Measurements from ENCODE around the gene PLB1. TPM values are rescaled to one million over a fixed set of nuclear protein-coding genes. Genes with fewer than 3 reads are reported as not detected.

Gene PLB1
- total RNA-seq, 1 donor from 2014 or later: 3.2 TPM

GRCh38 chr2:28484835-28485234 is 11.0 kb upstream of the PLB1 start:
- H3K27ac Mint-ChIP-seq (ENCODE audit: unreplicated experiment): no peak overlapping the region
- H3K36me3 Mint-ChIP-seq (ENCODE audit: low read depth, unreplicated experiment): no peaks in the 10 kb centered on the region
- H3K4me3 Mint-ChIP-seq (ENCODE audit: unreplicated experiment): no peak overlapping the region
- H3K4me1 Mint-ChIP-seq (ENCODE audit: unreplicated experiment): no peaks in the 10 kb centered on the region
- no peaks in the 10 kb centered on the region for H3K9me3 Mint-ChIP-seq (ENCODE audit: unreplicated experiment)
- no peak for DNase-seq (ENCODE audit: low spot score)
- peaks cover 7% of the 10 kb centered on the region for H3K27me3 Mint-ChIP-seq (ENCODE audit: unreplicated experiment)
- TF ChIP-seq, protein P1, sequence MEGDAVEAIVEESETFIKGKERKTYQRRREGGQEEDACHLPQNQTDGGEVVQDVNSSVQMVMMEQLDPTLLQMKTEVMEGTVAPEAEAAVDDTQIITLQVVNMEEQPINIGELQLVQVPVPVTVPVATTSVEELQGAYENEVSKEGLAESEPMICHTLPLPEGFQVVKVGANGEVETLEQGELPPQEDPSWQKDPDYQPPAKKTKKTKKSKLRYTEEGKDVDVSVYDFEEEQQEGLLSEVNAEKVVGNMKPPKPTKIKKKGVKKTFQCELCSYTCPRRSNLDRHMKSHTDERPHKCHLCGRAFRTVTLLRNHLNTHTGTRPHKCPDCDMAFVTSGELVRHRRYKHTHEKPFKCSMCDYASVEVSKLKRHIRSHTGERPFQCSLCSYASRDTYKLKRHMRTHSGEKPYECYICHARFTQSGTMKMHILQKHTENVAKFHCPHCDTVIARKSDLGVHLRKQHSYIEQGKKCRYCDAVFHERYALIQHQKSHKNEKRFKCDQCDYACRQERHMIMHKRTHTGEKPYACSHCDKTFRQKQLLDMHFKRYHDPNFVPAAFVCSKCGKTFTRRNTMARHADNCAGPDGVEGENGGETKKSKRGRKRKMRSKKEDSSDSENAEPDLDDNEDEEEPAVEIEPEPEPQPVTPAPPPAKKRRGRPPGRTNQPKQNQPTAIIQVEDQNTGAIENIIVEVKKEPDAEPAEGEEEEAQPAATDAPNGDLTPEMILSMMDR (IDR thresholded peaks at IDR 0.05; ENCODE audit: unreplicated experiment): no peak

GRCh38 chr2:28486526-28486925 is 9.3 kb upstream of the PLB1 start:
- TF ChIP-seq, protein P1 (IDR thresholded peaks at IDR 0.05; ENCODE audit: unreplicated experiment): no peak
- no peaks in the 10 kb centered on the region for H3K9me3 Mint-ChIP-seq (ENCODE audit: unreplicated experiment)
- no peak overlapping the region for H3K27ac Mint-ChIP-seq (ENCODE audit: unreplicated experiment)
- peaks cover 4% of the 10 kb centered on the region for H3K4me1 Mint-ChIP-seq (ENCODE audit: unreplicated experiment)
- no peak overlapping the region for H3K4me3 Mint-ChIP-seq (ENCODE audit: unreplicated experiment)
- H3K27me3 Mint-ChIP-seq (ENCODE audit: unreplicated experiment): peaks cover 4% of the 10 kb centered on the region
- H3K36me3 Mint-ChIP-seq (ENCODE audit: low read depth, unreplicated experiment): no peaks in the 10 kb centered on the region
- no peak for DNase-seq (ENCODE audit: low spot score)

DNA sequence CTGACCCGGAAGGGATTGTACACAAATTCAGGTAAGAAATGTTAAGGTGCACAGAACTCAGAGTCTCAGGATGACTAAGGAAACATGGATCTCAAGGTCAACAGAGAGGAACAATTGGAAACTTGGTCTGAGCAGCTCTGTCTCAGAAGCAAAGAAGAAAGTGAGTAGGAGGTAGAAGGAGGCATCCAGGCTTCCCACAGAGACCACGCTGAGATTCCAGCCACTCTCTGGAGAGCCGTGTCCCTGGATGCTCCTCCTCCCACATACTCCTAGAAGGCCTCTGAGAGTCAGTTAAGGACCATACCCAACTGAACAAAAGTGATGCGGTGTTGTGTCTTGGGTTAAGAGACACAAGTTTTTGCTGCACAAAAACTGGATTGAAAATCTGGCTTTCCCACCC is 8.6 kb upstream of the PLB1 start:
- DNase-seq (ENCODE audit: low spot score): no peak
- Mint-ChIP-seq H3K4me3 (ENCODE audit: unreplicated experiment) (no peak overlapping the region), H3K27me3 (ENCODE audit: unreplicated experiment) (peaks cover 4% of the 10 kb centered on the region), H3K36me3 (ENCODE audit: low read depth, unreplicated experiment) (no peaks in the 10 kb centered on the region), H3K9me3 (ENCODE audit: unreplicated experiment) (no peaks in the 10 kb centered on the region), H3K4me1 (ENCODE audit: unreplicated experiment) (peaks cover 4% of the 10 kb centered on the region), H3K27ac (ENCODE audit: unreplicated experiment) (no peak overlapping the region)
- TF ChIP-seq, protein P1 (IDR thresholded peaks at IDR 0.05; ENCODE audit: unreplicated experiment): no peak

- Mint-ChIP-seq H3K27ac (ENCODE audit: unreplicated experiment) (no peak overlapping the region), H3K36me3 (ENCODE audit: low read depth, unreplicated experiment) (no peaks in the 10 kb centered on the region), H3K27me3 (ENCODE audit: unreplicated experiment) (peaks cover 4% of the 10 kb centered on the region), H3K4me1 (ENCODE audit: unreplicated experiment) (peaks cover 4% of the 10 kb centered on the region), H3K4me3 (ENCODE audit: unreplicated experiment) (no peak overlapping the region), H3K9me3 (ENCODE audit: unreplicated experiment) (no peaks in the 10 kb centered on the region)
- DNase-seq (ENCODE audit: low spot score): no peak
- TF ChIP-seq, protein P1 (IDR thresholded peaks at IDR 0.05; ENCODE audit: unreplicated experiment): no peak
Observed at GRCh38 chr2:28488083-28488830, 7.6 kb upstream of the PLB1 start.

DNA sequence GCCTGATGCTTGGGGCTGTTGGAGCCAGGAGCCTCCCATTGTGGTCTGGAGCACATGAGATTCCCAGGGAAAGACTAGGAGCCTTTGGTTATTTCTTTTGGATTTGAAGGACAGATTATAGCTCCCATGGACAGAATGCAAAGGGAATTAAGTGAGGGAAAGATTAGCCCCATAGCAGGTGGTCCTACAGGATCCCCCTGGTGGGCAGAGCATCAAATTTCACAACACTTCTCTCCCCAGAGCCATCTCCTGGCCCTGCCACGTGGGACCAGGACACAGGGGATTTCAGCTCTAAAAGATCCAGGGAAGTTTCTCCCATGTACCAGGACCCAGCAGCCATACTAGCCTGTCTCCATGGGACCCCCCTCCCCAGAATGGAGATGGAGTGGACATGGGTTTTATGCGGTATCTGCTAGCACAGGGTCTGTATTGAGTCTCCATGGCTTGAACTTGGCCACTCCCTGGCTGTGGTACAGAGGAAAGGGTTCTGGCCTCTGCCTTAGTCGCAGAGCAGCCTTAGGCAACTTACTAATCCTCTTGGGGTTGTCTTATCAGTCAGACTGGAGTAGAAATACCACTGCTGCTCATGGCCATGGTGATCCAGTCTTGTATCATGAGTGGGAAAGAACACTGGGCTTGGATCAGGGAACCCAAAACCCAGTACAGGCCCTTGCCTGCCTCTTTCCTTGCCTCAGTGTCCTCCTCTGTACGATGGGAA is 6.8 kb upstream of the PLB1 start:
- no peak overlapping the region for H3K27ac Mint-ChIP-seq (ENCODE audit: unreplicated experiment)
- H3K4me1 Mint-ChIP-seq (ENCODE audit: unreplicated experiment): peaks cover 4% of the 10 kb centered on the region

More for the DNA sequence above, 6.8 kb upstream of the PLB1 start:
- TF ChIP-seq, protein P1 (IDR thresholded peaks at IDR 0.05; ENCODE audit: unreplicated experiment): no peak
- H3K4me3 Mint-ChIP-seq (ENCODE audit: unreplicated experiment): no peak overlapping the region
- H3K27me3 Mint-ChIP-seq (ENCODE audit: unreplicated experiment): peaks cover 4% of the 10 kb centered on the region
- no peak for DNase-seq (ENCODE audit: low spot score)
- no peaks in the 10 kb centered on the region for H3K36me3 Mint-ChIP-seq (ENCODE audit: low read depth, unreplicated experiment)
- no peaks in the 10 kb centered on the region for H3K9me3 Mint-ChIP-seq (ENCODE audit: unreplicated experiment)
